Amniotic stem cell (primary cell): ENCODE measurements around the gene EFR3B.
"Not testable (repeated sequence)": the region's sequence is repeated elsewhere in the genome, so short reads cannot be mapped to it uniquely, and the experiment has no call there.

Experiments
- DNase-seq: peaks from one replicate; lab custom pipeline; 2025; lab: John Stamatoyannopoulos, UW

The EFR3B gene

GRCh38 chr2:25072606-25073005 is 30.7 kb downstream of the EFR3B start:
- no peak for DNase-seq

GRCh38 chr2:25073025-25073424 is 31.1 kb downstream of the EFR3B start:
- DNase-seq = no peak

GRCh38 chr2:25073914-25074313 is 32.0 kb downstream of the EFR3B start:
- DNase-seq = no peak

- DNase-seq = no peak
Measured at GRCh38 chr2:25074826-25075225, 33.0 kb downstream of the EFR3B start.

- DNase-seq = no peak
Measured at GRCh38 chr2:25076749-25077148, 34.9 kb downstream of the EFR3B start.

GRCh38 chr2:25077789-25078169 is 35.9 kb downstream of the EFR3B start:
- no peak for DNase-seq

- DNase-seq = no peak
Measured at GRCh38 chr2:25078170-25079049, 36.5 kb downstream of the EFR3B start.

GRCh38 chr2:25079050-25079635 is 37.3 kb downstream of the EFR3B start:
- no peak for DNase-seq

- no peak for DNase-seq
Measured at GRCh38 chr2:25081237-25081790, 39.4 kb downstream of the EFR3B start.

- no peak for DNase-seq
Measured at GRCh38 chr2:25082002-25082622, 40.2 kb downstream of the EFR3B start.

GRCh38 chr2:25085761-25086560 is 44.1 kb downstream of the EFR3B start:
- no peak for DNase-seq

- no peak for DNase-seq
Measured at GRCh38 chr2:25088817-25089516, 47.1 kb downstream of the EFR3B start.

- DNase-seq = no peak
Measured at GRCh38 chr2:25089605-25090315, 47.9 kb downstream of the EFR3B start.

- DNase-seq = no peak
Measured at GRCh38 chr2:25090801-25091200, 48.9 kb downstream of the EFR3B start.

- DNase-seq = no peak
Measured at GRCh38 chr2:25091265-25091664, 49.4 kb downstream of the EFR3B start.

GRCh38 chr2:25098056-25098455 is 56.2 kb downstream of the EFR3B start:
- DNase-seq = no peak

GRCh38 chr2:25098670-25099486 is 57.0 kb downstream of the EFR3B start:
- DNase-seq = no peak

- DNase-seq = not testable (repeated sequence)
Measured at GRCh38 chr2:25102352-25102751, 60.5 kb downstream of the EFR3B start.

GRCh38 chr2:25103287-25103871 is 61.5 kb downstream of the EFR3B start:
- peak; percentile 68 for DNase-seq
